Ovary (tissue), 3 donors: ENCODE data around the gene PTPRN2.

Source experiments
- CTCF ChIP-seq, 3 donors: fragments of 450-650 bp in 2 of 3; fragments of 200-600 bp in 1 of 3; IDR thresholded peaks; one replicate each; pipeline versions ENCODE4 v1.5.1 to v1.8.0; 2016 to 2022; ENCODE audit warnings: antibody characterized with exemption in 3 of 3, mild to moderate bottlenecking in 1 of 3
- EP300 ChIP-seq: sonication (generic); formaldehyde crosslinking; IDR thresholded peaks from one replicate; pipeline ENCODE4 v1.6.1; 2017; ENCODE audit warnings: antibody characterized with exemption
- donor health status: DM: no; HTN: no; CAD: no.

DNA sequence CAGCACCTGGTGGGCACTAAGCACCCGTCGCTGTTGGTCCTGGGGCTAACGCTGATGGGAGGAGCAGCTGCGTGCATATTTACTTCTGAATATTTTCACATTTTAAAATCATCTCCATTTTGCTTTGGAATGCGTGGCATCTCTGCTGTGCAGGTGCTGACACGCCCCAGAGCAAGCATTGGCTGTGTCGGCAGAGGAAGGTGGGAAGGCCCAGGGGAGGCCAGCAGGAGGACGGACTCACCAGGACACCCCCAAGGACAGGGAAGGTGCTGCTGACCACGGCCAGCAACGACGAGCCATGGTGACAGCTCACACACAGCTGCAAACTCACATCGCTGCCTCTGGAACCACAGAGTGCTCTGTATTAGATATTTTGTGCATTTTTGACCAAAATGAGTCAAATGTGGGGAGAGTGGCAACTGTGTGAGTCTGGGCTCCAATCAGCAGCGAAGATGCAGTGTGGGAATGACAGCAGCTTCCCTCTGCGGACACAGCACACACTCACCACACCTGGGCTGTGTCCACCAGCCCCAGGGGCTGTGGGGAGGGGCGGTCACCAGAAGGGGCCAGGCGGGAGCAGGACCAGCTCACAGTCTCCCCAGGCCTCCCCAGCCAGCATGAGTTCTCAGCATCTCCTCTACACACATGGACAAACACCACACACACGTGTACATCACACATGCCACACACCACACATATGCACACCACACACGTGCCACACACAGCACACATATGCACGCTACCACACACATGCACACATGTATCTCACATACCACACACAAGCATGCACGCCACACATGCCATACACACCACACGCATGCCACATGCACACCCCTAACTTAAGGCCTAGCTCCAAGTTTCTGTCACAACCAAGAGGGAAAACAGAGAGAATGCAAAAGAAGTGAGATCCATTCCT is 58.2 kb downstream of the PTPRN2 start:
- no peak for TF ChIP-seq EP300
- TF ChIP-seq CTCF (IDR thresholded peaks at IDR 0.05): no peak
